Activated naive CD8-positive, alpha-beta T cell treated with anti-CD3 and anti-CD28 coated beads, Interleukin-2, amount 50 U/mL, for 16 hours (primary cell): ENCODE measurements around the gene RPRM.
"Not testable (repeated sequence)": the region's sequence is repeated elsewhere in the genome, so short reads cannot be mapped to it uniquely, and the experiment has no call there.

Source experiments
- DNase-seq: peaks from one replicate; pipeline ENCODE4 v3.0.0-alpha.2; 2020; ENCODE audit warnings: low read depth, low spot score

The RPRM gene

DNA sequence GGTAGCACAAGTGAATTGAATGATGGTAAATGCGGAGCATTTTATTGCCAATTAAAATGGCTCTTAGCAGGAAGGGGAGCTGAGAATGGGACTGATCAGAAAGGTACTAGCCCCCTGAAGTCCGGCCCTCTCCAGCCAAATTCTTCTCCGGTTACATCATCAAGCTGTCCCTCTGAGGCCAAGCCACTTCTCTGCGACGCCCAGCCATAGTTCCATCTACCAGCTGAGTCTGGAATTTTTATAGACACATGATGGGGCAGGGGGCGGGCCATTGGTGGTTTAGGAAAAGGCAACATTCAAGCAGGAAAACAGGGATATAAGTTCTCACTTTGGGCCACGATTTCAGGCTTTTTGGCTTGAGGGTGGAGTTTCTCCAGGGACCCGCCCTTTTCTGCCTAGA, 22.7 kb downstream of the RPRM start:
- DNase-seq: no peak

GRCh38 chr2:153455403-153455802, 23.2 kb downstream of the RPRM start:
- DNase-seq: no peak

GRCh38 chr2:153451611-153452010, 27.0 kb downstream of the RPRM start:
- DNase-seq: no peak

DNA sequence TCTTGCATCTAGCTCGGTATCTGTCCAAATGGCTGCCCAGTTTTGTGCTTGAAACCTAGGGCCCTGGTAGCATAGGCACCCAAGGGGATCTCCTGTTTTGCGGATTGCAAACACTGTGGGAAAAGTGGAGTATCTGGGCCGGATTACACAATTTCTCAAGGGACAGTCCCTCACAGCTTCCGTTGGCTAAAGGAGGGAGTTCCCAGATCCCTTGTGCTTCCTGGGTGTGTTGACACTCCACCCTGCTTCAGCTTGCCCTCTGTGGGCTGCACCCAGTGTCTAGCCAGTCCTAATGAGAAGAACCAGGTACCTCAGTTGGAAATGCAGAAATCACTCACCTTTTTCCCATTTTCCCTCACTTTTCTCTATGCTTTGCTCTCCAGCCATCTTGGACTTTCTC, 35.5 kb downstream of the RPRM start:
- DNase-seq: no peak

DNA sequence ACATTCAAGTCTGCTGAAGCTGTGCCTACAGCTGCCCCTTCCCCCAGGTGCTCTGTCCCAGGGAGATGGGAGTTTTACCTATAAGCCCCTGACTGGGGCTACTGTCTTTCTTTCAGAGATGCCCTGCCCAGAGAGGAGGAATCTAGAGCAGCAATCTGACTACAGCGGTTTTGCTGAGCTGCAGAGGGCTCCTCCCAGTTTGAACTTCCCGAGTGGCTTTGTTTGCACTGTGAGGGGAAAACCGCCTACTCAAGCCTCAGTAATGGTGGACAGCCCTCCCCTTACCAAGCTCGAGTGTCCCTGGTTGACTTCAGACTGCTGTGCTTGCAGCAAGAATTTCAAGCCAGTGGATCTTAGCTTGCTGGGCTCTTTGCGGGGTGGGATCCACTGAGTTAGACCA, 35.9 kb downstream of the RPRM start:
- DNase-seq: not testable (repeated sequence)

- not testable (repeated sequence) for DNase-seq
These were observed 38.5 kb downstream of the RPRM start for GRCh38 chr2:153440090-153440489.

- DNase-seq: no peak
These were observed 45.2 kb downstream of the RPRM start for GRCh38 chr2:153433403-153433802.

- no peak for DNase-seq
These were observed 46.2 kb downstream of the RPRM start for GRCh38 chr2:153432381-153432780.

- DNase-seq: no peak
These were observed 47.4 kb downstream of the RPRM start for GRCh38 chr2:153431114-153431513.
